ENCODE data around the gene CEP250. TPM values are rescaled to one million over a fixed set of nuclear protein-coding genes. Genes with fewer than 3 reads are reported as not detected.

CEP250 gene
- total and polyA plus RNA-seq, 2 donors: 12.5 to 17.6 TPM

GRCh38 chr20:35476288-35476687 is 20.9 kb downstream of the CEP250 start:
- Histone ChIP-seq H3K4me3 (ENCODE audit: low read length in 2 of 2) (no peak overlapping the region), H3K27me3 (ENCODE audit: control insufficient read depth in 2 of 2, insufficient read depth in 1 of 2, low read length in 1 of 2) (no peaks in the 10 kb centered on the region), H3K36me3 (ENCODE audit: control insufficient read depth in 2 of 2, insufficient read depth in 2 of 2, low read length in 1 of 2) (peaks cover 69 to 84% of the 10 kb centered on the region in 2 donors), H3K9me3 (ENCODE audit: control insufficient read depth in 2 of 2, insufficient read depth in 1 of 2, low read length in 1 of 2) (no peaks in the 10 kb centered on the region), H3K4me1 (ENCODE audit: control insufficient read depth in 2 of 2, insufficient read depth in 2 of 2, low read length in 2 of 2) (no peaks in the 10 kb centered on the region), H3K27ac (ENCODE audit: low read depth in 1 of 2, low read length in 1 of 2) (no peak overlapping the region)
- 97% methylated on average over 4 of the region's 4 CpGs for WGBS
- no peak for DNase-seq (ENCODE audit: low read depth in 6 of 9, low spot score in 9 of 9)

- Histone ChIP-seq H3K36me3 (ENCODE audit: control insufficient read depth in 2 of 2, insufficient read depth in 2 of 2, low read length in 1 of 2) (peaks cover 49 to 65% of the 10 kb centered on the region in 2 donors), H3K9me3 (ENCODE audit: control insufficient read depth in 2 of 2, insufficient read depth in 1 of 2, low read length in 1 of 2) (peaks cover 0 to 3% of the 10 kb centered on the region in 2 donors), H3K4me1 (ENCODE audit: control insufficient read depth in 2 of 2, insufficient read depth in 2 of 2, low read length in 2 of 2) (no peaks in the 10 kb centered on the region), H3K4me3 (ENCODE audit: low read length in 2 of 2) (no peak overlapping the region), H3K27ac (ENCODE audit: low read depth in 1 of 2, low read length in 1 of 2) (no peak overlapping the region), H3K27me3 (ENCODE audit: control insufficient read depth in 2 of 2, insufficient read depth in 1 of 2, low read length in 1 of 2) (no peaks in the 10 kb centered on the region)
- WGBS: 96% methylated on average over 16 of the region's 16 CpGs
- no peak for DNase-seq (ENCODE audit: low read depth in 6 of 9, low spot score in 9 of 9)
These were observed 23.5 kb downstream of the CEP250 start for GRCh38 chr20:35478804-35479472.

GRCh38 chr20:35479798-35480197 is 24.4 kb downstream of the CEP250 start:
- peaks cover 42 to 66% of the 10 kb centered on the region in 2 donors for H3K36me3 ChIP-seq (ENCODE audit: control insufficient read depth in 2 of 2, insufficient read depth in 2 of 2, low read length in 1 of 2)

GRCh38 chr20:35487479-35487878 is 32.1 kb downstream of the CEP250 start:
- H3K9me3 ChIP-seq (ENCODE audit: control insufficient read depth in 2 of 2, insufficient read depth in 1 of 2, low read length in 1 of 2): peaks cover 0 to 3% of the 10 kb centered on the region in 2 donors
- WGBS: 98% methylated on average over 4 of the region's 4 CpGs
- peaks cover 10 to 48% of the 10 kb centered on the region in 2 donors for H3K36me3 ChIP-seq (ENCODE audit: control insufficient read depth in 2 of 2, insufficient read depth in 2 of 2, low read length in 1 of 2)
- no peak overlapping the region for H3K27ac ChIP-seq (ENCODE audit: low read depth in 1 of 2, low read length in 1 of 2)
- no peak overlapping the region for H3K4me3 ChIP-seq (ENCODE audit: low read length in 2 of 2)
- no peaks in the 10 kb centered on the region for H3K27me3 ChIP-seq (ENCODE audit: control insufficient read depth in 2 of 2, insufficient read depth in 1 of 2, low read length in 1 of 2)
- H3K4me1 ChIP-seq (ENCODE audit: control insufficient read depth in 2 of 2, insufficient read depth in 2 of 2, low read length in 2 of 2): peaks cover 7 to 15% of the 10 kb centered on the region in 2 donors
- no peak for DNase-seq (ENCODE audit: low read depth in 6 of 9, low spot score in 9 of 9)

More at GRCh38 chr20:35479798-35480197, 24.4 kb downstream of the CEP250 start:
- H3K4me3 ChIP-seq (ENCODE audit: low read length in 2 of 2): no peak overlapping the region
- H3K27ac ChIP-seq (ENCODE audit: low read depth in 1 of 2, low read length in 1 of 2): no peak overlapping the region
- no peak for DNase-seq (ENCODE audit: low read depth in 6 of 9, low spot score in 9 of 9)
- no peaks in the 10 kb centered on the region for H3K27me3 ChIP-seq (ENCODE audit: control insufficient read depth in 2 of 2, insufficient read depth in 1 of 2, low read length in 1 of 2)
- peaks cover 0 to 3% of the 10 kb centered on the region in 2 donors for H3K9me3 ChIP-seq (ENCODE audit: control insufficient read depth in 2 of 2, insufficient read depth in 1 of 2, low read length in 1 of 2)
- H3K4me1 ChIP-seq (ENCODE audit: control insufficient read depth in 2 of 2, insufficient read depth in 2 of 2, low read length in 2 of 2): no peaks in the 10 kb centered on the region
- 97% methylated on average over 5 of the region's 5 CpGs for WGBS

- Histone ChIP-seq H3K27me3 (ENCODE audit: control insufficient read depth in 2 of 2, insufficient read depth in 1 of 2, low read length in 1 of 2) (no peaks in the 10 kb centered on the region), H3K36me3 (ENCODE audit: control insufficient read depth in 2 of 2, insufficient read depth in 2 of 2, low read length in 1 of 2) (peaks cover 30 to 54% of the 10 kb centered on the region in 2 donors), H3K27ac (ENCODE audit: low read depth in 1 of 2, low read length in 1 of 2) (no peak overlapping the region), H3K4me1 (ENCODE audit: control insufficient read depth in 2 of 2, insufficient read depth in 2 of 2, low read length in 2 of 2) (peaks cover 7 to 15% of the 10 kb centered on the region in 2 donors), H3K9me3 (ENCODE audit: control insufficient read depth in 2 of 2, insufficient read depth in 1 of 2, low read length in 1 of 2) (no peaks in the 10 kb centered on the region), H3K4me3 (ENCODE audit: low read length in 2 of 2) (no peak overlapping the region)
- WGBS: 89% methylated on average over 5 of the region's 5 CpGs
- peak in 1 of 9 donors; percentile 17 for DNase-seq (ENCODE audit: low read depth in 6 of 9, low spot score in 9 of 9)
These were observed 34.3 kb downstream of the CEP250 start for GRCh38 chr20:35489717-35490116.

GRCh38 chr20:35490736-35491181 is 35.4 kb downstream of the CEP250 start:
- H3K36me3 ChIP-seq (ENCODE audit: control insufficient read depth in 2 of 2, insufficient read depth in 2 of 2, low read length in 1 of 2): peaks cover 31 to 59% of the 10 kb centered on the region in 2 donors
- H3K27me3 ChIP-seq (ENCODE audit: control insufficient read depth in 2 of 2, insufficient read depth in 1 of 2, low read length in 1 of 2): no peaks in the 10 kb centered on the region
- H3K4me3 ChIP-seq (ENCODE audit: low read length in 2 of 2): peak overlapping the region; percentile 67 to 73
- no peaks in the 10 kb centered on the region for H3K9me3 ChIP-seq (ENCODE audit: control insufficient read depth in 2 of 2, insufficient read depth in 1 of 2, low read length in 1 of 2)
- 7% methylated on average over 6 of the region's 6 CpGs for WGBS
- peaks cover 7 to 15% of the 10 kb centered on the region in 2 donors for H3K4me1 ChIP-seq (ENCODE audit: control insufficient read depth in 2 of 2, insufficient read depth in 2 of 2, low read length in 2 of 2)
- DNase-seq (ENCODE audit: low read depth in 6 of 9, low spot score in 9 of 9): peak; percentile 41 to 85 (median 67)
- peak overlapping the region; percentile 72 to 74 for H3K27ac ChIP-seq (ENCODE audit: low read depth in 1 of 2, low read length in 1 of 2)

GRCh38 chr20:35491823-35492222 is 36.4 kb downstream of the CEP250 start:
- peaks cover 36 to 63% of the 10 kb centered on the region in 2 donors for H3K36me3 ChIP-seq (ENCODE audit: control insufficient read depth in 2 of 2, insufficient read depth in 2 of 2, low read length in 1 of 2)
- H3K4me1 ChIP-seq (ENCODE audit: control insufficient read depth in 2 of 2, insufficient read depth in 2 of 2, low read length in 2 of 2): peaks cover 7 to 15% of the 10 kb centered on the region in 2 donors
- 99% methylated on average over 5 of the region's 5 CpGs for WGBS
- no peaks in the 10 kb centered on the region for H3K9me3 ChIP-seq (ENCODE audit: control insufficient read depth in 2 of 2, insufficient read depth in 1 of 2, low read length in 1 of 2)
- no peak for DNase-seq (ENCODE audit: low read depth in 6 of 9, low spot score in 9 of 9)
- H3K27me3 ChIP-seq (ENCODE audit: control insufficient read depth in 2 of 2, insufficient read depth in 1 of 2, low read length in 1 of 2): no peaks in the 10 kb centered on the region
- no peak overlapping the region for H3K4me3 ChIP-seq (ENCODE audit: low read length in 2 of 2)
- H3K27ac ChIP-seq (ENCODE audit: low read depth in 1 of 2, low read length in 1 of 2): no peak overlapping the region

- Histone ChIP-seq H3K36me3 (ENCODE audit: control insufficient read depth in 2 of 2, insufficient read depth in 2 of 2, low read length in 1 of 2) (peaks cover 41 to 69% of the 10 kb centered on the region in 2 donors), H3K27ac (ENCODE audit: low read depth in 1 of 2, low read length in 1 of 2) (no peak overlapping the region), H3K4me1 (ENCODE audit: control insufficient read depth in 2 of 2, insufficient read depth in 2 of 2, low read length in 2 of 2) (peaks cover 7 to 15% of the 10 kb centered on the region in 2 donors), H3K27me3 (ENCODE audit: control insufficient read depth in 2 of 2, insufficient read depth in 1 of 2, low read length in 1 of 2) (no peaks in the 10 kb centered on the region), H3K4me3 (ENCODE audit: low read length in 2 of 2) (no peak overlapping the region), H3K9me3 (ENCODE audit: control insufficient read depth in 2 of 2, insufficient read depth in 1 of 2, low read length in 1 of 2) (no peaks in the 10 kb centered on the region)
- WGBS: 98% methylated on average over 6 of the region's 6 CpGs
- no peak for DNase-seq (ENCODE audit: low read depth in 6 of 9, low spot score in 9 of 9)
These were observed 37.0 kb downstream of the CEP250 start for GRCh38 chr20:35492352-35492751.

GRCh38 chr20:35496481-35496880 is 41.1 kb downstream of the CEP250 start:
- DNase-seq (ENCODE audit: low read depth in 6 of 9, low spot score in 9 of 9): no peak
- Histone ChIP-seq H3K27ac (ENCODE audit: low read depth in 1 of 2, low read length in 1 of 2) (no peak overlapping the region), H3K4me1 (ENCODE audit: control insufficient read depth in 2 of 2, insufficient read depth in 2 of 2, low read length in 2 of 2) (peaks cover 2% of the 10 kb centered on the region in 2 donors), H3K4me3 (ENCODE audit: low read length in 2 of 2) (no peak overlapping the region), H3K27me3 (ENCODE audit: control insufficient read depth in 2 of 2, insufficient read depth in 1 of 2, low read length in 1 of 2) (no peaks in the 10 kb centered on the region), H3K36me3 (ENCODE audit: control insufficient read depth in 2 of 2, insufficient read depth in 2 of 2, low read length in 1 of 2) (peaks cover 68 to 88% of the 10 kb centered on the region in 2 donors), H3K9me3 (ENCODE audit: control insufficient read depth in 2 of 2, insufficient read depth in 1 of 2, low read length in 1 of 2) (no peaks in the 10 kb centered on the region)
- WGBS: 97% methylated on average over 3 of the region's 3 CpGs

Measured in thymus (tissue), 11 donors.